Parathyroid adenoma (tissue), 2 donors: ENCODE data around the gene C16orf96.

ENCODE experiments used
- H2AFZ ChIP-seq: fragments of 300-600 bp; sonication (generic); one replicate; pipeline ENCODE4 v1.7.0; 2017; ENCODE audit warnings: antibody characterized with exemption, mild to moderate bottlenecking
- H3K27ac ChIP-seq: fragments of 300-600 bp; sonication (generic); one replicate; pipeline ENCODE4 v1.7.0; 2017
- H3K27me3 ChIP-seq: fragments of 300-600 bp; sonication (generic); one replicate; pipeline ENCODE4 v1.7.0; 2017; ENCODE audit warnings: low read length; ENCODE audit not compliant: control insufficient read depth, insufficient read depth
- H3K36me3 ChIP-seq: fragments of 300-600 bp; sonication (generic); one replicate; pipeline ENCODE4 v1.7.0; 2017; ENCODE audit warnings: low read length; ENCODE audit not compliant: control insufficient read depth, insufficient read depth
- H3K4me1 ChIP-seq: fragments of 300-600 bp; sonication (generic); one replicate; pipeline ENCODE4 v1.7.0; 2017; ENCODE audit warnings: control low read depth
- H3K4me2 ChIP-seq: fragments of 300-600 bp; sonication (generic); one replicate; pipeline ENCODE4 v1.7.0; 2017; ENCODE audit warnings: low read length
- H3K4me3 ChIP-seq: fragments of 300-600 bp; sonication (generic); one replicate; pipeline ENCODE4 v1.7.0; 2017; ENCODE audit warnings: low read depth, low read length
- H3K79me2 ChIP-seq: fragments of 300-600 bp; sonication (generic); one replicate; pipeline ENCODE4 v1.7.0; 2017; ENCODE audit warnings: control low read depth
- H3K9ac ChIP-seq: fragments of 300-600 bp; sonication (generic); one replicate; pipeline ENCODE4 v1.7.0; 2017; ENCODE audit warnings: mild to moderate bottlenecking
- H3K9me3 ChIP-seq: fragments of 300-600 bp; sonication (generic); one replicate; pipeline ENCODE4 v1.7.0; 2017; ENCODE audit warnings: low read length; ENCODE audit not compliant: control insufficient read depth
- TF ChIP-seq, protein P1 (sequence below): fragments of 300-600 bp; sonication (generic); IDR thresholded peaks from one replicate; pipeline ENCODE4 v1.7.0; 2017; ENCODE audit warnings: antibody characterized with exemption, mild to moderate bottlenecking
- donor health status: primary hyperparathyroidism.

The C16orf96 gene

DNA sequence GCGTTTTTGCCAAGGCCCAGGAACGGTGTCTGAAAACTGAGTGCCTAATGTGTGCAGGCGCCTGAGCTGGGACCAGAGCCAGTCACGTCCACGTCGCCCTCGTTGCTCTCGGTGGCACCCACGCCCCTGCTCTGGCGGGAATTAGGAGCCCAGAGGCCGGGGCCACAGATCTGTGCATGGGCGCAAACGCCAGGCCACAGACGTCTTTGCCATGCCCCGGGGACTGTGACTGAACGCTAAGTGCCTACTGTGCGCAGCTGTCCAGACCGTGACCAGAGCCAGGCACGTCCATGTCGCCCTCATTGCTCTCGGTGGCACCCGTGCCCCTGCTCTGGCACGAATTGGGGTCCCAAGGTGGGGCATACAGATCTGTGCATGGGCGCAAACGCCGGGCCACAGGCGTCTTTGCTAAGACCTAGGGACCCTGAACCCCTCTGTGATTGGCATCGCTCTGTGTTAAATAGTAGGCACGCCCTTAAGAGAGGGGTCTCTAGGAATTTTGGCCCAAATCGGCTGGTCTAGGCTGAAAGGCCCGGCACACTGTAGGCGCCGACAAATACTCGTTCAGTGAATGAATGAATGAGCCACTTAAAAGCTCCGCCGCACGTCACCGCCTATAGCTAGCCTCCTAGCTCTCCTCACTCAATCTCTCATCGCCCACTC lies 59.4 kb downstream of the C16orf96 start:
- peaks cover 21% of the 10 kb centered on the region for H3K4me1 ChIP-seq
- H3K36me3 ChIP-seq, result no peaks in the 10 kb centered on the region
- peak overlapping the region; percentile 20 for H3K9ac ChIP-seq
- TF ChIP-seq, protein P1, sequence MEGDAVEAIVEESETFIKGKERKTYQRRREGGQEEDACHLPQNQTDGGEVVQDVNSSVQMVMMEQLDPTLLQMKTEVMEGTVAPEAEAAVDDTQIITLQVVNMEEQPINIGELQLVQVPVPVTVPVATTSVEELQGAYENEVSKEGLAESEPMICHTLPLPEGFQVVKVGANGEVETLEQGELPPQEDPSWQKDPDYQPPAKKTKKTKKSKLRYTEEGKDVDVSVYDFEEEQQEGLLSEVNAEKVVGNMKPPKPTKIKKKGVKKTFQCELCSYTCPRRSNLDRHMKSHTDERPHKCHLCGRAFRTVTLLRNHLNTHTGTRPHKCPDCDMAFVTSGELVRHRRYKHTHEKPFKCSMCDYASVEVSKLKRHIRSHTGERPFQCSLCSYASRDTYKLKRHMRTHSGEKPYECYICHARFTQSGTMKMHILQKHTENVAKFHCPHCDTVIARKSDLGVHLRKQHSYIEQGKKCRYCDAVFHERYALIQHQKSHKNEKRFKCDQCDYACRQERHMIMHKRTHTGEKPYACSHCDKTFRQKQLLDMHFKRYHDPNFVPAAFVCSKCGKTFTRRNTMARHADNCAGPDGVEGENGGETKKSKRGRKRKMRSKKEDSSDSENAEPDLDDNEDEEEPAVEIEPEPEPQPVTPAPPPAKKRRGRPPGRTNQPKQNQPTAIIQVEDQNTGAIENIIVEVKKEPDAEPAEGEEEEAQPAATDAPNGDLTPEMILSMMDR, result no peak
- H3K79me2 ChIP-seq, result peaks cover 9% of the 10 kb centered on the region
- peak overlapping the region; percentile 69 for H3K4me3 ChIP-seq
- H3K4me2 ChIP-seq, result peak overlapping the region; percentile 89
- H3K27ac ChIP-seq, result peak overlapping the region; percentile 100
- no peaks in the 10 kb centered on the region for H3K9me3 ChIP-seq
- H3K27me3 ChIP-seq, result no peaks in the 10 kb centered on the region
- H2AFZ ChIP-seq, result peak overlapping the region; percentile 97

DNA sequence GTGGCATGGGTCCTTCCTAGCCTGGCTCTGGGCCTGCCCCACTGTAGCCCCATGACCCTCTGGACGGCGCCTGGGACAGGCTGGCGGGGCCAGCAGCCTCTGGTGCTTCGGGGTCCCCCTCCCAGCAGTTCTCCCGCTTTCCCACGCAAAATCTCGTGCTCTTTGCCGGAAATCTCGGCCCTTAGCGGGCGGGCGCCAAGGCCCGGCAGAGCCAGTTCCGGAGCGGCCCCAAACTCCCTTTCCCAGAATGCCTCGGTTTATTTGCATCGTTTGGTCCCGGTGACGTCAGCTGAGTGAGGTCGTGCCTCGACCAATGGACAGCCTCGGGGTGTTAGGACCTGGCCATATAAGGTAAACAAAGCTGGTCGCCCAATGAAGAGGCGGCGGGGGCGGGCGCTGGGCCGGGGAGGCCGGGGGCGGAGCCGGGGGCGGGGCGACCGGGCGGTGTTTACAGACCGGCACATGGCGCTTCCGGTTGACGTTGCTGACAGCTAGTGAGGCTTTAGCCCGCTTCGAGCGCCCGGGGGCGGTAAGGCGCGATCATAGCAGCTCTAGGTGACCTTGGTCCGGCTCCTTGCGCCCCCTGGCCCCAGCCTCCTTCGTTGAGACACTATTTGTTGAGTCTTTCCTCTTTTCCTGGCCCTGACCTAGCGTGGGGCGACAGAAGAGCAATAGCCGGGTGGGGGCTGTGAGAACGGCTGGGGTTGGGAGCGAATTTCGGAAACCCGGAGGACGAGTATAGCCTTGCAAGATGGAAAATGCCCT lies 60.1 kb downstream of the C16orf96 start:
- peak overlapping the region; percentile 98 for H3K4me2 ChIP-seq
- TF ChIP-seq, protein P1, result peak; percentile 57
- no peaks in the 10 kb centered on the region for H3K36me3 ChIP-seq
- H3K4me1 ChIP-seq, result peaks cover 21% of the 10 kb centered on the region
- peak overlapping the region; percentile 98 for H3K9ac ChIP-seq
- peak overlapping the region; percentile 97 for H3K4me3 ChIP-seq
- peaks cover 9% of the 10 kb centered on the region for H3K79me2 ChIP-seq
- no peaks in the 10 kb centered on the region for H3K9me3 ChIP-seq
- peak overlapping the region; percentile 99 for H2AFZ ChIP-seq
- H3K27me3 ChIP-seq, result no peaks in the 10 kb centered on the region
- peak overlapping the region; percentile 100 for H3K27ac ChIP-seq

DNA sequence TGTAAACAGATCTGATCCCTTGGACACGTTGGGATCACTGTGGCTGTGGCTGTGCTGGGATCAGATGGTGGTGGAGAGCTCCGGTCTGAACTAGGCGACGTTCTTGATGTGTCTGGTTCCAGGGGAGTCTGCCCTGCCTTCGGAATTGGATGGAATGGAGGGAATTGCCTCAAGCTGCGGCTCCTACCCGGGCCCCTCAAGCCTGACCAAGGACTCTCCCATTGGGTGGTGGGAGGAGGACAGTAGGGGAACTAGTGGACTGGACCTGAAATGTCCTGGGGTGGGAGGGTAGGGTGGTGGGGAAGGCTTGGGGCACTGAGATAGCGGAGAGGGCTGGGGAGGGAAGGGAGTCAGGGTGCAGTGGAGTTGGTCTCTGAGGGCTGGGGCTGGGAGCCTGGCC lies 61.7 kb downstream of the C16orf96 start:
- TF ChIP-seq, protein P1, result no peak
- peaks cover 21% of the 10 kb centered on the region for H3K4me1 ChIP-seq
- no peaks in the 10 kb centered on the region for H3K36me3 ChIP-seq
- H3K4me2 ChIP-seq, result no peak overlapping the region
- no peak overlapping the region for H3K27ac ChIP-seq
- H3K79me2 ChIP-seq, result peaks cover 9% of the 10 kb centered on the region
- no peaks in the 10 kb centered on the region for H3K9me3 ChIP-seq
- no peak overlapping the region for H3K9ac ChIP-seq
- no peak overlapping the region for H2AFZ ChIP-seq
- H3K27me3 ChIP-seq, result no peaks in the 10 kb centered on the region
- no peak overlapping the region for H3K4me3 ChIP-seq

DNA sequence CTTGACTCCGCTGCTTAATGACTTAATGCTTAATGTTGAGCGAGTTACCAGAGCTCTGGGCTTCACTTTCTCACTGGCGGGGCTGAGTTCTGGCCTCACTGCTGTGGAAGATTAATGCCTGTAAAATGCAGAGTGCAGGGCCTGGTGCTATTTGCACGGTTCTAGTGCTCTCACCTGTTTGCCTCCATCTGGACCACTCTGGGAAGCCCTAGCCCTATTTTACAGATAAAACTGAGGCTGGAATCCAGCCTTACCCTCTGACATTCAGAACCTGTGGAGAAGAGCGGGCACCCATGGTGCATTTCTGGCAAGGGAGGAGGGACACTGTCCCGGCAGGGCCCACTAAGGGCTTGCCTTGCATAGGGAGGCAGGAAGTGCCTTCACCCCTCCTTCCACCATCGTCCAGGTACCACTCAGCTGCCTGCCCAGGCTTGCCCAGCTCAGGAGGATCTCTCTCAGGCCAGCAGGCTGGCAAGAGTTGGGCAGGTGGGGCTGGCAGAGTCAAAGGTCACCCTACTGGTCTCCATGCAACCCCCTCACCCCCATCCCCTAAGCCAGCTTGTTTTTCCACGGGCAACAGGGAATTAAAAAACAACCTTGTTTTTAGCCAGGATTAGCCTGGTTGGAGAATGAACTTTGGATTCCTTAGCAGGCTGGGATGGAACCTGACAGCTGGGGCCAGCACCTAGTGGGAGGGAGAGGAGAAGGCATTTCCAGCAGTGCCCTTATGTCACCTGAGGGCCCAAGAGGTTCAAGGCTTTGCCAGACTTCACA lies 62.7 kb downstream of the C16orf96 start:
- Histone ChIP-seq H3K79me2 (peaks cover 9% of the 10 kb centered on the region), H3K4me3 (no peak overlapping the region), H3K9me3 (no peaks in the 10 kb centered on the region), H3K4me1 (peaks cover 16% of the 10 kb centered on the region), H3K4me2 (no peak overlapping the region), H3K9ac (no peak overlapping the region), H3K27me3 (no peaks in the 10 kb centered on the region), H2AFZ (no peak overlapping the region), H3K27ac (no peak overlapping the region), H3K36me3 (no peaks in the 10 kb centered on the region)
- TF ChIP-seq, protein P1, result no peak
